Upper lobe of left lung (tissue), 4 donors: ENCODE measurements around the gene GPC5.

Experiments
- CTCF ChIP-seq, 6 experiments: fragments of 450-650 bp in 4 of 6; fragments of 200-600 bp in 2 of 6; sonication (generic) in 2 of 6; IDR thresholded peaks; one replicate each; pipeline ENCODE4 v1.5.1; 2016 to 2019; ENCODE audit warnings: antibody characterized with exemption in 6 of 6
- POLR2AphosphoS5 ChIP-seq, 2 donors: sonication (generic); formaldehyde crosslinking; IDR thresholded peaks; one replicate each; pipeline ENCODE4 v1.5.1; 2017; ENCODE audit warnings: antibody characterized with exemption in 2 of 2

- no peak for TF ChIP-seq POLR2AphosphoS5 (IDR thresholded peaks at IDR 0.05)
- TF ChIP-seq CTCF (IDR thresholded peaks at IDR 0.05), result no peak
Observed at GRCh38 chr13:92804926-92805325, 1406.5 kb downstream of the GPC5 start.
